H1 (cell line): ENCODE data around the gene PLIN4. TPM values are rescaled to one million over a fixed set of nuclear protein-coding genes. Genes with fewer than 3 reads are reported as not detected.

ENCODE experiments used
- CTCF ChIA-PET: fragments of 300-600 bp; sonication (Branson Sonifier 250); formaldehyde crosslinking; loops from one replicate; lab custom pipeline; 2021; ENCODE audit not compliant: partially characterized antibody; lab: Charles Lee
- POLR2A ChIA-PET: fragments of 300-600 bp; sonication (Branson Sonifier 250); formaldehyde crosslinking; loops from one replicate; lab custom pipeline; 2021; ENCODE audit warnings: inconsistent platforms; ENCODE audit not compliant: partially characterized antibody; lab: Charles Lee
- DNase-seq, 2 experiments: peaks; one replicate each; pipeline versions ENCODE4 v3.0.0 to v3.0.0-alpha.2; 2010 to 2022; ENCODE audit warnings: low spot score in 2 of 2, low read depth in 1 of 2, mixed read lengths in 1 of 2
- FAIRE-seq: peaks from 2 replicates; lab custom pipeline; 2011; peaks lifted over from hg19 to GRCh38; lab: Jason Lieb, UNC
- H2AFZ ChIP-seq: 2 replicates; pipeline ENCODE4 v1.8.1; 2012; ENCODE audit warnings: low read length, inconsistent platforms
- H2AK5ac ChIP-seq: 2 replicates; pipeline ENCODE4 v1.6.1; 2013; ENCODE audit warnings: low read depth, low read length
- H2BK120ac ChIP-seq: replicated peaks from 2 replicates; pipeline ENCODE3; 2013; ENCODE audit warnings: low read depth, low read length, inconsistent platforms
- H2BK12ac ChIP-seq: 2 replicates; pipeline ENCODE4 v1.6.1; 2013; ENCODE audit warnings: low read depth, low read length
- H2BK15ac ChIP-seq: 2 replicates; pipeline ENCODE4 v1.6.1; 2013; ENCODE audit warnings: low read length
- H2BK20ac ChIP-seq: 2 replicates; pipeline ENCODE4 v1.6.1; 2013; ENCODE audit warnings: low read length
- H2BK5ac ChIP-seq: 2 replicates; pipeline ENCODE4 v1.6.1; 2013; ENCODE audit warnings: low read depth, low read length
- H3K14ac ChIP-seq: 2 replicates; pipeline ENCODE4 v1.6.1; 2013; ENCODE audit warnings: inconsistent platforms; ENCODE audit not compliant: insufficient read length
- H3K18ac ChIP-seq: 2 replicates; pipeline ENCODE4 v1.6.1; 2013; ENCODE audit warnings: low read length; ENCODE audit errors: extremely low read depth
- H3K23ac ChIP-seq: 2 replicates; pipeline ENCODE4 v1.6.1; 2013; ENCODE audit warnings: inconsistent platforms; ENCODE audit not compliant: insufficient read length
- H3K23me2 ChIP-seq: 2 replicates; pipeline ENCODE4 v1.6.1; 2013; ENCODE audit warnings: low read depth, low read length
- H3K27ac ChIP-seq: 2 replicates; pipeline ENCODE4 v1.6.1; 2011; ENCODE audit warnings: low read depth, low read length, inconsistent platforms
- H3K27me3 ChIP-seq, 4 experiments: replicated peaks in 1 of 4; 1 replicate in 1 of 4; 2 replicates in 3 of 4; pipeline versions ENCODE4 v1.6.1 to v1.8.1; 2011 to 2013; ENCODE audit warnings: low read length in 3 of 4, mild to moderate bottlenecking in 3 of 4, inconsistent platforms in 2 of 4, mixed read lengths in 2 of 4, moderate library complexity in 1 of 4; ENCODE audit not compliant: control insufficient read depth in 3 of 4, insufficient read depth in 3 of 4; ENCODE audit errors: extremely low read depth in 1 of 4
- H3K36me3 ChIP-seq, 4 experiments: 2 replicates each; pipeline versions ENCODE4 v1.6.1 to v1.8.1; 2011 to 2013; ENCODE audit warnings: mild to moderate bottlenecking in 4 of 4, low read length in 3 of 4, moderate library complexity in 2 of 4, control low read depth in 1 of 4, inconsistent platforms in 1 of 4; ENCODE audit not compliant: insufficient read depth in 4 of 4, control insufficient read depth in 2 of 4
- H3K4ac ChIP-seq: replicated peaks from 2 replicates; pipeline ENCODE3; 2013; ENCODE audit warnings: low read length, low read depth, mixed read lengths, inconsistent platforms; ENCODE audit not compliant: insufficient read length
- H3K4me1 ChIP-seq, 4 experiments: replicated peaks in 1 of 4; 1 replicate in 1 of 4; 2 replicates in 3 of 4; pipeline versions ENCODE4 v1.6.1 to v1.8.1; 2011 to 2013; ENCODE audit warnings: low read length in 3 of 4, inconsistent platforms in 2 of 4, mixed read lengths in 1 of 4; ENCODE audit not compliant: insufficient read depth in 4 of 4, control insufficient read depth in 3 of 4
- H3K4me2 ChIP-seq, 2 experiments: 2 replicates each; pipeline versions ENCODE4 v1.6.1 to v1.8.1; 2011 to 2013; ENCODE audit warnings: low read depth in 2 of 2, low read length in 2 of 2, control low read depth in 1 of 2, inconsistent platforms in 1 of 2, mild to moderate bottlenecking in 1 of 2; ENCODE audit not compliant: insufficient read depth in 1 of 2
- H3K4me3 ChIP-seq, 4 experiments: fragments of 200-600, 300-600 bp in 1 of 4; sonication (generic), shearing (Covaris generic), sonication (Bioruptor Twin) in 1 of 4; 2 replicates each; pipeline versions ENCODE4 v1.5.1 to v1.8.1; 2011 to 2016; ENCODE audit warnings: low read length in 4 of 4, low read depth in 3 of 4, control low read depth in 2 of 4, inconsistent platforms in 2 of 4, mild to moderate bottlenecking in 2 of 4, mixed read lengths in 1 of 4, moderate library complexity in 1 of 4; ENCODE audit not compliant: insufficient read depth in 2 of 4; ENCODE audit errors: extremely low read depth in 1 of 4
- H3K56ac ChIP-seq: replicated peaks from 2 replicates; pipeline ENCODE3; 2013; ENCODE audit warnings: low read depth, mild to moderate bottlenecking, mixed read lengths, low read length, inconsistent platforms; ENCODE audit not compliant: insufficient read length
- H3K79me1 ChIP-seq: 2 replicates; pipeline ENCODE4 v1.6.1; 2013; ENCODE audit warnings: low read depth, low read length, control low read depth
- H3K79me2 ChIP-seq, 2 experiments: 2 replicates each; pipeline versions ENCODE4 v1.6.1 to v1.8.1; 2012 to 2013; ENCODE audit warnings: low read length in 2 of 2, mild to moderate bottlenecking in 2 of 2, inconsistent platforms in 1 of 2; ENCODE audit not compliant: insufficient read depth in 2 of 2, control insufficient read depth in 1 of 2
- H3K9ac ChIP-seq, 4 experiments: replicated peaks in 1 of 4; 1 replicate in 1 of 4; 2 replicates in 3 of 4; pipeline versions ENCODE4 v1.6.1 to v1.8.1; 2011 to 2013; ENCODE audit warnings: low read depth in 3 of 4, low read length in 3 of 4, control low read depth in 2 of 4, mild to moderate bottlenecking in 2 of 4, moderate library complexity in 2 of 4, inconsistent platforms in 1 of 4; ENCODE audit errors: extremely low read depth in 1 of 4
- H3K9me3 ChIP-seq, 2 experiments: 2 replicates each; pipeline versions ENCODE4 v1.6.1 to v1.8.1; 2012 to 2013; ENCODE audit warnings: mild to moderate bottlenecking in 2 of 2, moderate library complexity in 2 of 2, control low read depth in 1 of 2, inconsistent platforms in 1 of 2, low read depth in 1 of 2, low read length in 1 of 2, mixed read lengths in 1 of 2; ENCODE audit not compliant: insufficient read depth in 2 of 2
- H4K20me1 ChIP-seq, 2 experiments: replicated peaks in 1 of 2; 2 replicates each; pipeline versions ENCODE3 to v1.8.1; 2011 to 2013; ENCODE audit warnings: inconsistent platforms in 2 of 2, low read length in 2 of 2, mild to moderate bottlenecking in 1 of 2; ENCODE audit not compliant: insufficient read depth in 2 of 2, control insufficient read depth in 1 of 2
- H4K5ac ChIP-seq: 2 replicates; pipeline ENCODE4 v1.6.1; 2013; ENCODE audit warnings: low read length, low read depth, mixed read lengths, inconsistent platforms; ENCODE audit not compliant: insufficient read length
- H4K8ac ChIP-seq: 2 replicates; pipeline ENCODE4 v1.8.0; 2013; ENCODE audit warnings: mild to moderate bottlenecking, moderate library complexity, low read length, inconsistent platforms; ENCODE audit not compliant: insufficient read depth; ENCODE audit errors: extremely low read depth
- H4K91ac ChIP-seq: replicated peaks from 2 replicates; pipeline ENCODE3; 2013; ENCODE audit warnings: low read length, mixed read lengths, inconsistent platforms; ENCODE audit not compliant: insufficient read length
- BCL11A ChIP-seq, 2 experiments: IDR thresholded peaks; one replicate each; pipeline ENCODE4 v1.6.1; 2011; ENCODE audit warnings: low read depth in 2 of 2, low read length in 2 of 2, mild to moderate bottlenecking in 2 of 2
- RBBP5 ChIP-seq: IDR thresholded peaks from 2 replicates; pipeline ENCODE4 v1.7.1; 2012; ENCODE audit warnings: low read depth, mild to moderate bottlenecking, inconsistent platforms, low read length, moderate library complexity, borderline replicate concordance
- SAP30 ChIP-seq: fragments of 300-600 bp; sonication (generic); IDR thresholded peaks from 2 replicates; pipeline ENCODE4 v1.7.1; 2012; ENCODE audit warnings: low read length, moderate library complexity, mild to moderate bottlenecking, inconsistent platforms; ENCODE audit not compliant: insufficient read depth, insufficient replicate concordance
- polyA plus RNA-seq, 7 experiments: library from polyadenylated mRNA; depleted of rRNA in 3 of 7; stranded (reverse) in 5 of 7; unstranded in 2 of 7; fragments of >200 nt in 5 of 7; fragments of 200-250 nt in 2 of 7; gene quantifications; 1 replicate in 5 of 7; 2 replicates in 1 of 7; 4 replicates in 1 of 7; pipeline versions ENCODE4 v1.2.1 to v1.2.3, GENCODE V29; 2011 to 2013; ENCODE audit warnings: missing spikeins in 2 of 7, mixed read lengths in 2 of 7
- total RNA-seq: library from RNA; stranded (reverse); fragmentation: NEBNext Ultra II Directional; extraction: Animal tissue kit (Norgen Biotek cat#: 25700); gene quantifications from 2 replicates; pipeline ENCODE4 v1.2.1, GENCODE V29; 2021

The PLIN4 gene
- total and polyA plus RNA-seq, 2 of the 8 experiments (the other 6 are each of a cell fraction or from before 2014, with no cell fraction given), result 0.35 to 0.45 TPM

- H3K4me1 ChIP-seq, result peaks cover 0 to 7% (median 3%) of the 10 kb centered on the region in 4 experiments; a peak in 4 of 7 replicates
- POLR2A ChIA-PET, result no interaction called here
- TF ChIP-seq RBBP5 (no peak), BCL11A (IDR thresholded peaks at IDR 0.05; ENCODE audit: low read depth in 2 of 2, low read length in 2 of 2) (no peak), SAP30 (no peak)
Observed at GRCh38 chr19:4553092-4553695, 34.9 kb upstream of the PLIN4 start.

More at GRCh38 chr19:4553092-4553695, 34.9 kb upstream of the PLIN4 start:
- Histone ChIP-seq H3K9me3 (no peaks in the 10 kb centered on the region), H3K27ac (no peak overlapping the region), H2BK20ac (no peak overlapping the region), H3K14ac (no peak overlapping the region), H3K79me1 (0 out of 2 replicates have a peak, but pooled peaks cover 2% of the 10 kb centered on the region), H3K27me3 (no peaks in the 10 kb centered on the region), H3K56ac (peak overlapping the region; percentile 90), H3K23ac (no peak overlapping the region), H2BK120ac (no peak overlapping the region), H3K23me2 (peaks cover 10% of the 10 kb centered on the region; the same call in 1 of the 2 replicates), H2BK12ac (no peak overlapping the region), H3K9ac (no peak overlapping the region), H4K20me1 (peaks cover 13 to 31% of the 10 kb centered on the region in 2 experiments), H4K8ac (no peak overlapping the region), H3K79me2 (no peaks in the 10 kb centered on the region), H3K4me3 (no peak overlapping the region), H3K4me2 (no peak overlapping the region), H4K5ac (no peak overlapping the region), H3K18ac (no peak overlapping the region), H3K36me3 (peaks cover 9 to 44% (median 33%) of the 10 kb centered on the region in 4 experiments; a peak in 6 of 8 replicates), H4K91ac (no peak overlapping the region), H3K4ac (no peak overlapping the region), H2AK5ac (no peak overlapping the region), H2BK5ac (no peak overlapping the region), H2AFZ (no peak overlapping the region), H2BK15ac (no peak overlapping the region)
- CTCF ChIA-PET, result no interaction called here
- no peak for DNase-seq
- FAIRE-seq, result no peak
